NCI-H2107 treated with DMSO at 0.1 percent for 48 hours (cell line): Measurements from ENCODE around the gene CEP152.

ENCODE experiments used
- DNase-seq: peaks from one replicate; lab custom pipeline; 2025; ENCODE audit not compliant: unreplicated experiment; lab: John Stamatoyannopoulos, UW

The CEP152 gene

GRCh38 chr15:48774484-48774883 is 36.4 kb downstream of the CEP152 start:
- DNase-seq, result no peak

- DNase-seq, result no peak
Observed at GRCh38 chr15:48766196-48766595, 44.7 kb downstream of the CEP152 start.

DNA sequence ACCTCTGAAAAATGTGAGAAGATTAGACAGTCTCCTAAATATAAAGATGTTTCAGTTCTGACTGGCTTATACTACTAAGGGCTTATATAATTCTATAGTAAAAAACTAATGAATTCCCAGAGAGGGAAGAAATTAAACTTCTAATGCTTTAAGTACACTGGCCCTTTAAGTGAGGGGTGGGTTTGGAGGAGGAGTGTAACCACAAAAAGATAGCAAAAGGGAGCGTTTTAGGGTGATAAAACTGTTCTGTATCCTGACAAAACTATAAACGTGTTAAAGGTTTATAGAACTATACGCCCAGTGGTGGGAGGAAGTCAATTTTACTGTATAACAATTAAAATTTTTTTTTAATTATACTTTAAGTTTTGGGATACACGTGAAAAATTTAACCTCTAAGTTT is 45.8 kb downstream of the CEP152 start:
- DNase-seq, result no peak

- no peak for DNase-seq
Observed at GRCh38 chr15:48761393-48762158, 49.3 kb downstream of the CEP152 start.

- DNase-seq, result peak; percentile 2
Observed at GRCh38 chr15:48759921-48760320, 50.9 kb downstream of the CEP152 start.

GRCh38 chr15:48757661-48758060 is 53.2 kb downstream of the CEP152 start:
- no peak for DNase-seq

DNA sequence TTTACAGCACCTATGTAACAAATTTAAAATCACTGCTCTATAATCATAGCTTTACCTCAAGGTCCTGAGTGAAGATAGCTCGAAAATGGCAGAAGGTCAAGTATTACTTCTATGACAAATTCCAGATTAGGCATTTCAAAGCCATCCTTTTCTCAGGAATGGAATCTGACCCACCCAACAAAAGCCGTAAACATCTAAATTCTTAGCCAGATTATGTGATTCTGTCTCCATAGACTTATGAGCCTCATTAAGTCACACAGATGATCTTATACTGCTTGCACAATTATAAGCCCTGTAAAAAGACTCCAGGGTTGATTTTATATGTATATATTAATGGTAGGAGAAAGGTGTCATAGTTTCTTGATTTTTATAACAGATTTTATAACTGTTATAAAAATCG is 56.9 kb downstream of the CEP152 start:
- no peak for DNase-seq

- no peak for DNase-seq
Observed at GRCh38 chr15:48751595-48751994, 59.3 kb downstream of the CEP152 start.

DNA sequence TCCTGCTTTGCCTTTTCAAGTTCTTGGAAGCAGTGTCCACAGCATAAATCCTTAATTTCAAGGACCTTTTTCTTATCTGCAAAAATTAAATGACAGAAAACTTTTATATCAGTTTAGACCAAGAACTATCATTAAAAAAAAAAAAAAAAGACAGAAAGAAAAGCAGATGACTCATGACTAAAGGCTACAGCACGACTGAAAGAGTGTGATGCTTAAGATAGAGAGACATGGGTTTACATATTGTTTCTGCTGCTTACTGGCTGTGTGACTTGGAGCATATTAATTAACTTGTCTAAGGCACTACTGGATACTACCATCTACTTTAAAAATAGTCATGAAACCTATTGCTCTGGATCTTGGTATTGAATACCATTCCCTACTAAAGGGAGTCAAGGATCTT is 62.3 kb downstream of the CEP152 start:
- DNase-seq, result no peak

DNA sequence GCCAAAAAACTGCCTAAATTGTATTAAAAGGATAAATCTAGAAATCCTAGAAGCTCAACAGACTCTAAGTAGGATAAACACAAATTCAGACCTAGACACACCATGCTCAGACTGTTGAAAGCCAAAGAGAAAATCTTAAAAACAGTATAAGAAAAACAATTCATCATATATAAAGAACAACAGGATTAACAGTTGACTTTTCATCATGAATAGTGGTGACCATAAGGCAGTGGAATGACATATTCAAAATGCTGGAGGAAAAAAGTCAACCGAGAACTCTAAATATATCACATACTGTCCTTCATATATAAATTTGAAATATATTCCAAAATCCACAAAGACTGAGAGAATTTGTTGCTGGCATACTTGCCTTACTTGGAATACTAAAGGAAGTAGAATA is 77.3 kb downstream of the CEP152 start:
- DNase-seq, result no peak

DNA sequence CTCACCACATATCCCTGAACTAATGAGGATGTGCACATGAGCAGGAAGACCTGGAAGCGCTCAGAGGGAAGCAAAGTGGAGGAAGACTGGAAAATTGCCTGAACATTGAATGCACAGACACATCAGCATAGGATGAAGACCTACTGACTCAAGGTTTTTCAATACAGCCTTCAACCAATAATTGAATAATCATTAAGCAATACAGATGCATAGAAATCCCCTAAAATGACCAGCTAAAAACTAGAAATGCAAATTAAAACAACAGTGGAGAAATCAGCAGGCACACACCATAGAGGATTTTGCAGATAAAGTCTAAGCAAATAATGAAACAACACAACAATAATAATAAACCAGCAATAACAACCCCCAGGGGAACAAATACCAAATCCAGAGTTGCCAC is 80.4 kb downstream of the CEP152 start:
- DNase-seq, result no peak

DNA sequence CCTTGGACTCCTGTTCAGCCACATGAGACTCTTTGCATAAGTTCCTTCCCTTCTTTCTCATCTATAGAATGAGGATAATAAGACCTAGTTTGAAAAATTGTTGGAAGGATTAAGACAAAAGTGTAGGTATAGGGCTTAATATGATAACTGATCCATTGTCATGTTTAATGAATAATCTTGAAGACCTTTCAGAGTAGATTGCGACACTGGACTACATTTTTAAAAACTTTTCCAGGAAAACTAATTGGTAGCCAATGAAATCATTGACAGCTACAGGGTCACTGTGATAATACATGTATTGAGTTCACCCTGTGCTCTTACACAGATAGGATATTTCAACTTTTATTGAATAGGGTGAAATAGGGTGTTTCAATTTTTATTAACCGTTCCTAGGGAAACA is 86.9 kb downstream of the CEP152 start:
- DNase-seq, result no peak

DNA sequence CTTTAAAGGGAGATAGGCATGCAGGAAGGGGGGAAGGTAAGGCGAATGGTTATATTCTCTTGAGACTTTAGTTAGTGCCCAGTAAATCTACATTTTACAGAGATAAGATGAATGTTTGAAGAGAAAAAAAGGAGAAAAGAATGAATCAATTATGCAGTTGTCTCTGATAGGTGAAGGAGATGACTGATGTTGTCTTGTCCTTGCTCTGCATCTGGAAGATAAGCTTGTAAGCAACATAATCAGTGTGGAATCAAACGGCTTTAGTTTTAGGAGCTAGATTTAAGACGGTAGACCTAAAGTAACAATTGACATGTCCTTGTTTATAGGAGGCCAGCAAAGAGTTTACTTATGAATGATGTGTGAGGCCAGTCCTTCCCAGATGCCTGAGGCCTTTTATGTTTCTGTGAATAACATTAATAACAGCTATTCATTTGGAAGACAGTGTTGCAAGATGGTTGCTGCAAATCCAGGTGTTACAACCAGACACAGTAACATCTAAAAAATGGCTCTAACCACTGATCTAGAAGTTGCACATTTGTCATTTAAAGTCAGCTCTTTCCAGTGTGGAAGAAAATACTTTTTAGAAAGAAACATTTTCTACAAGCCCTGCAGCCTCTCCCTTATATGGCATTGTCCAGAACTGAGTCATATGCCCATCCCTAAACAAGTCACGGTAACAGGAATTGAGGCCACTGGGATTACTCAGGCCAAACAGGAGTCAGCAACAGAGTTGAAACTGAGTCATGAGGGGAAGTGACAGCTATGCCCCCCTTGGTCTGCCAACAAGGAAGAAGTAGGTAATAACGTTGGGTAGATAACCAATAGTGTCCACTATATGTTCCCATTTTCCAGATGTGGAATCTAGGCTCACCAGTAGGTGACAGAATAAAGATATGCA is 87.9 kb downstream of the CEP152 start:
- no peak for DNase-seq

GRCh38 chr15:48721061-48721810 is 89.6 kb downstream of the CEP152 start:
- DNase-seq, result no peak

GRCh38 chr15:48720646-48721045 is 90.2 kb downstream of the CEP152 start:
- no peak for DNase-seq

- DNase-seq, result no peak
Observed at GRCh38 chr15:48719668-48720067, 91.2 kb downstream of the CEP152 start.

GRCh38 chr15:48718646-48719045 is 92.2 kb downstream of the CEP152 start:
- no peak for DNase-seq

DNA sequence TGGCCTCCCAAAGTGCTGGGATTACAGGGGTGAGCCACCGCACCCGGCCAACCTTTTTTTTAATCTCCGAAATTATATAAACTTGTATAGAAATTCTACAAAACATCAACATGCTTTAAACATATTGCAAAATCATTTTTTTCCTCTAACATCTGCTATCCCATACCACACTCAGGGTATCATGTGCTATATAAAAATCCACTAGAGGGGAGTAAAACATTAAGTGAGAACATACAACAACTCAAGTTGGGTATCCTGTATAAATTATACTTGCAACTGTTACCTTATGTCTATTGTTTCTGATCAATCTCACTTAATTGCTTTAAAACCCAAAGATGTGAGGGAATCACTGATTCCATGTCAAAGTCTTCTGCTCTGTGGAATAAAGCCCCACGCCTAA is 93.4 kb downstream of the CEP152 start:
- no peak for DNase-seq

- no peak for DNase-seq
Observed at GRCh38 chr15:48712546-48712945, 98.3 kb downstream of the CEP152 start.

- DNase-seq, result no peak
Observed at GRCh38 chr15:48710952-48711495, 99.8 kb downstream of the CEP152 start.

GRCh38 chr15:48708641-48709040 is 102.2 kb downstream of the CEP152 start:
- DNase-seq, result no peak
